HG02678 (cell line): ENCODE data around the gene TTL.
"Not testable (repeated sequence)": the region's sequence is repeated elsewhere in the genome, so short reads cannot be mapped to it uniquely, and the experiment has no call there.

Experiments used
- ATAC-seq: cut with Tn5 transposase; IDR thresholded peaks from one replicate; pipeline ENCODE4 v1.9.1; 2021; ENCODE audit warnings: mild to moderate bottlenecking, moderate library complexity; ENCODE audit not compliant: unreplicated experiment

TTL gene

GRCh38 chr2:112519506-112519905, 37.5 kb downstream of the TTL start:
- no peak for ATAC-seq

GRCh38 chr2:112520234-112520783, 38.4 kb downstream of the TTL start:
- ATAC-seq = no peak

GRCh38 chr2:112523291-112523777, 41.4 kb downstream of the TTL start:
- no peak for ATAC-seq

GRCh38 chr2:112524276-112524675, 42.3 kb downstream of the TTL start:
- ATAC-seq = not testable (repeated sequence)

- ATAC-seq = no peak
Measured at GRCh38 chr2:112528541-112528940, 46.6 kb downstream of the TTL start.

- no peak for ATAC-seq
Measured at GRCh38 chr2:112529757-112530156, 47.8 kb downstream of the TTL start.

GRCh38 chr2:112530728-112531127, 48.8 kb downstream of the TTL start:
- no peak for ATAC-seq

- ATAC-seq = no peak
Measured at GRCh38 chr2:112534826-112535225, 52.9 kb downstream of the TTL start.

- not testable (repeated sequence) for ATAC-seq
Measured at GRCh38 chr2:112536665-112537064, 54.7 kb downstream of the TTL start.

- ATAC-seq = no peak
Measured at GRCh38 chr2:112539306-112539705, 57.4 kb downstream of the TTL start.

- no peak for ATAC-seq
Measured at GRCh38 chr2:112540906-112541305, 59.0 kb downstream of the TTL start.

- peak; percentile 59 for ATAC-seq
Measured at GRCh38 chr2:112541315-112542122, 59.6 kb downstream of the TTL start.

- ATAC-seq = peak; percentile 84
Measured at GRCh38 chr2:112542123-112542983, 60.4 kb downstream of the TTL start, which contains the start of gene POLR1B. Gene POLR1B, plus strand, starts transcription at chr2:112542465. Its CDS starts 30 bp downstream, at chr2:112542495.

- no peak for ATAC-seq
Measured at GRCh38 chr2:112542984-112543661, 61.2 kb downstream of the TTL start.

- ATAC-seq = no peak
Measured at GRCh38 chr2:112547333-112547732, 65.4 kb downstream of the TTL start.

- no peak for ATAC-seq
Measured at GRCh38 chr2:112548980-112549379, 67.0 kb downstream of the TTL start.

GRCh38 chr2:112566104-112566503, 84.1 kb downstream of the TTL start:
- ATAC-seq = peak; percentile 59

- peak; percentile 37 for ATAC-seq
Measured at GRCh38 chr2:112566508-112566907, 84.6 kb downstream of the TTL start.

- ATAC-seq = no peak
Measured at GRCh38 chr2:112572005-112572404, 90.0 kb downstream of the TTL start.

- ATAC-seq = no peak
Measured at GRCh38 chr2:112577756-112578155, 95.8 kb downstream of the TTL start.

GRCh38 chr2:112579241-112579640, 97.3 kb downstream of the TTL start:
- ATAC-seq = no peak
